ENCODE measurements around the gene CREB3.

The CREB3 gene

GRCh38 chr9:35686222-35687203 is 46.0 kb upstream of the CREB3 start:
- peaks cover 5% of the 10 kb centered on the region for H3K79me1 ChIP-seq (replicated peaks; ENCODE audit: low read length, poor library complexity, severe bottlenecking)
- peak overlapping the region in 1 of 2 experiments; percentile 4 for H2BK12ac ChIP-seq (ENCODE audit: low read length in 2 of 2)
- H3K4me2 ChIP-seq (ENCODE audit: low read length, poor library complexity, severe bottlenecking): peak overlapping the region; percentile 82
- H3K4ac ChIP-seq (ENCODE audit: low read depth in 1 of 2, low read length in 2 of 2): no peak overlapping the region
- no peaks in the 10 kb centered on the region for H3K27me3 ChIP-seq (ENCODE audit: control insufficient read depth in 1 of 2, insufficient read depth in 1 of 2, low read length in 2 of 2)
- peak; percentile 40 for DNase-seq
- no peak overlapping the region for H3K14ac ChIP-seq (ENCODE audit: low read length in 2 of 2)
- no peak overlapping the region for H2AK5ac ChIP-seq (ENCODE audit: low read length, severe bottlenecking)
- H2AFZ ChIP-seq (ENCODE audit: low read depth, low read length): no peak overlapping the region
- peak overlapping the region; percentile 92 for H3K9ac ChIP-seq (ENCODE audit: low read length)
- no peak overlapping the region for H2BK15ac ChIP-seq (ENCODE audit: low read depth, poor library complexity, severe bottlenecking)
- H2BK120ac ChIP-seq (ENCODE audit: low read depth, low read length): no peak overlapping the region
- WGBS: 78% methylated on average over 10 of the region's 11 CpGs
- H3K18ac ChIP-seq (ENCODE audit: low read depth in 1 of 2, low read length in 2 of 2): no peak overlapping the region
- no peaks in the 10 kb centered on the region for H3K9me3 ChIP-seq (ENCODE audit: control insufficient read depth, low read length)
- no peak overlapping the region for H4K91ac ChIP-seq (ENCODE audit: low read length)
- peaks cover 64 to 68% of the 10 kb centered on the region in 2 experiments for H3K36me3 ChIP-seq (ENCODE audit: control insufficient read depth in 1 of 2, insufficient read depth in 2 of 2, low read depth in 1 of 2, low read length in 2 of 2)
- no peak overlapping the region for H2BK5ac ChIP-seq (ENCODE audit: low read depth, low read length, poor library complexity, severe bottlenecking)
- no peak overlapping the region for H4K8ac ChIP-seq (ENCODE audit: low read length)
- peak overlapping the region in 1 of 2 experiments; percentile 87 for H3K4me3 ChIP-seq (ENCODE audit: insufficient read depth in 1 of 2, low read depth in 1 of 2, low read length in 2 of 2)
- peaks cover 49% of the 10 kb centered on the region for H3K4me1 ChIP-seq (ENCODE audit: control insufficient read depth, insufficient read depth, low read depth, low read length)
- no peak overlapping the region for H3K27ac ChIP-seq (ENCODE audit: low read length, poor library complexity, severe bottlenecking)
- H3K23ac ChIP-seq (ENCODE audit: low read length in 2 of 2): no peak overlapping the region

- Histone ChIP-seq H2AK5ac (ENCODE audit: low read length, severe bottlenecking) (no peak overlapping the region), H3K27ac (ENCODE audit: low read length, poor library complexity, severe bottlenecking) (peak overlapping the region; percentile 4), H3K4me1 (ENCODE audit: control insufficient read depth, insufficient read depth, low read depth, low read length) (peaks cover 47% of the 10 kb centered on the region), H2BK5ac (ENCODE audit: low read depth, low read length, poor library complexity, severe bottlenecking) (no peak overlapping the region), H3K4me2 (ENCODE audit: low read length, poor library complexity, severe bottlenecking) (peak overlapping the region; percentile 82), H4K8ac (ENCODE audit: low read length) (no peak overlapping the region), H3K79me1 (replicated peaks; ENCODE audit: low read length, poor library complexity, severe bottlenecking) (peaks cover 5% of the 10 kb centered on the region), H4K91ac (ENCODE audit: low read length) (no peak overlapping the region), H3K4ac (ENCODE audit: low read depth in 1 of 2, low read length in 2 of 2) (no peak overlapping the region), H3K23ac (ENCODE audit: low read length in 2 of 2) (no peak overlapping the region), H3K14ac (ENCODE audit: low read length in 2 of 2) (no peak overlapping the region), H2AFZ (ENCODE audit: low read depth, low read length) (no peak overlapping the region), H3K9ac (ENCODE audit: low read length) (peak overlapping the region; percentile 92), H3K27me3 (ENCODE audit: control insufficient read depth in 1 of 2, insufficient read depth in 1 of 2, low read length in 2 of 2) (no peaks in the 10 kb centered on the region), H3K9me3 (ENCODE audit: control insufficient read depth, low read length) (no peaks in the 10 kb centered on the region), H3K18ac (ENCODE audit: low read depth in 1 of 2, low read length in 2 of 2) (no peak overlapping the region), H2BK12ac (ENCODE audit: low read length in 2 of 2) (no peak overlapping the region), H2BK15ac (ENCODE audit: low read depth, poor library complexity, severe bottlenecking) (peak overlapping the region; percentile 3), H3K36me3 (ENCODE audit: control insufficient read depth in 1 of 2, insufficient read depth in 2 of 2, low read depth in 1 of 2, low read length in 2 of 2) (peaks cover 56 to 60% of the 10 kb centered on the region in 2 experiments), H3K4me3 (ENCODE audit: insufficient read depth in 1 of 2, low read depth in 1 of 2, low read length in 2 of 2) (peak overlapping the region in 1 of 2 experiments; percentile 87), H2BK120ac (ENCODE audit: low read depth, low read length) (no peak overlapping the region)
- 75% methylated on average over 2 of the region's 2 CpGs for WGBS
- no peak for DNase-seq
Observed at GRCh38 chr9:35687306-35687705, 45.2 kb upstream of the CREB3 start.

- peak overlapping the region in 1 of 2 experiments; percentile 58 for H2BK12ac ChIP-seq (ENCODE audit: low read length in 2 of 2)
- peak overlapping the region; percentile 45 for H4K91ac ChIP-seq (ENCODE audit: low read length)
- H3K27ac ChIP-seq (ENCODE audit: low read length, poor library complexity, severe bottlenecking): peak overlapping the region; percentile 41
- H3K9me3 ChIP-seq (ENCODE audit: control insufficient read depth, low read length): no peaks in the 10 kb centered on the region
- H3K79me1 ChIP-seq (replicated peaks; ENCODE audit: low read length, poor library complexity, severe bottlenecking): peaks cover 5% of the 10 kb centered on the region
- H3K36me3 ChIP-seq (ENCODE audit: control insufficient read depth in 1 of 2, insufficient read depth in 2 of 2, low read depth in 1 of 2, low read length in 2 of 2): peaks cover 49 to 53% of the 10 kb centered on the region in 2 experiments
- no peak for DNase-seq
- peak overlapping the region in 1 of 2 experiments; percentile 34 for H3K4ac ChIP-seq (ENCODE audit: low read depth in 1 of 2, low read length in 2 of 2)
- H3K27me3 ChIP-seq (ENCODE audit: control insufficient read depth in 1 of 2, insufficient read depth in 1 of 2, low read length in 2 of 2): no peaks in the 10 kb centered on the region
- H3K9ac ChIP-seq (ENCODE audit: low read length): peak overlapping the region; percentile 92
- peaks cover 41% of the 10 kb centered on the region for H3K4me1 ChIP-seq (ENCODE audit: control insufficient read depth, insufficient read depth, low read depth, low read length)
- H2AK5ac ChIP-seq (ENCODE audit: low read length, severe bottlenecking): no peak overlapping the region
- peak overlapping the region; percentile 82 for H3K4me2 ChIP-seq (ENCODE audit: low read length, poor library complexity, severe bottlenecking)
- no peak overlapping the region for H2BK15ac ChIP-seq (ENCODE audit: low read depth, poor library complexity, severe bottlenecking)
- peak overlapping the region in 1 of 2 experiments; percentile 35 for H3K23ac ChIP-seq (ENCODE audit: low read length in 2 of 2)
- H2BK5ac ChIP-seq (ENCODE audit: low read depth, low read length, poor library complexity, severe bottlenecking): no peak overlapping the region
- H2AFZ ChIP-seq (ENCODE audit: low read depth, low read length): no peak overlapping the region
- peak overlapping the region in 1 of 2 experiments; percentile 84 for H3K18ac ChIP-seq (ENCODE audit: low read depth in 1 of 2, low read length in 2 of 2)
- peak overlapping the region; percentile 47 to 87 for H3K4me3 ChIP-seq (ENCODE audit: insufficient read depth in 1 of 2, low read depth in 1 of 2, low read length in 2 of 2)
- 100% methylated on average over 1 of the region's 2 CpGs for WGBS
- H3K14ac ChIP-seq (ENCODE audit: low read length in 2 of 2): peak overlapping the region in 1 of 2 experiments; percentile 49
- no peak overlapping the region for H2BK120ac ChIP-seq (ENCODE audit: low read depth, low read length)
- peak overlapping the region; percentile 61 for H4K8ac ChIP-seq (ENCODE audit: low read length)
Observed at GRCh38 chr9:35687972-35688557, 44.4 kb upstream of the CREB3 start.
